HepG2 (cell line): ENCODE data around the gene MRPS31. TPM values are rescaled to one million over a fixed set of nuclear protein-coding genes. Genes with fewer than 3 reads are reported as not detected.
A peak's percentile ranks its signal among the peaks of the same experiment; 100 is the strongest.

Experiments
- AFF4 ChIP-seq: sonication (generic); formaldehyde crosslinking; IDR thresholded peaks from 2 replicates; pipeline ENCODE4 v1.4.0; 2020; ENCODE audit warnings: missing genetic modification reagents
- CTCF ChIP-seq: sonication (generic); formaldehyde crosslinking; IDR thresholded peaks from 2 replicates; pipeline ENCODE4 v1.5.0; 2020; ENCODE audit warnings: mild to moderate bottlenecking, missing genetic modification reagents, moderate library complexity
- JUND ChIP-seq: sonication (generic); formaldehyde crosslinking; IDR thresholded peaks from 2 replicates; pipeline ENCODE4 v1.8.0; 2022; ENCODE audit warnings: mild to moderate bottlenecking, missing genetic modification reagents
- MZF1 ChIP-seq: sonication (generic); formaldehyde crosslinking; IDR thresholded peaks from 2 replicates; pipeline ENCODE4 v1.8.1; 2023; ENCODE audit warnings: mild to moderate bottlenecking, missing genetic modification reagents, borderline replicate concordance
- NFIB ChIP-seq: sonication (generic); formaldehyde crosslinking; IDR thresholded peaks from 2 replicates; pipeline ENCODE4 v1.9.0; 2021; ENCODE audit warnings: missing genetic modification reagents, mild to moderate bottlenecking, borderline replicate concordance
- PREB ChIP-seq: sonication (generic); formaldehyde crosslinking; IDR thresholded peaks from 2 replicates; pipeline ENCODE4 v1.4.0; 2020; ENCODE audit warnings: missing genetic modification reagents
- SMAD3 ChIP-seq: sonication (generic); formaldehyde crosslinking; IDR thresholded peaks from 2 replicates; pipeline ENCODE4 v1.4.0; 2020; ENCODE audit warnings: missing genetic modification reagents
- SOX6 ChIP-seq, 2 experiments: fragments of 450-650 bp in 1 of 2; sonication (generic) in 1 of 2; formaldehyde crosslinking in 1 of 2; IDR thresholded peaks; 2 replicates each; pipeline versions ENCODE4 v1.4.0 to v1.6.1; 2017 to 2020; ENCODE audit warnings: antibody characterized with exemption in 1 of 2, mild to moderate bottlenecking in 1 of 2, missing genetic modification reagents in 1 of 2
- SUZ12 ChIP-seq: fragments of 150-350 bp; IDR thresholded peaks from 2 replicates; pipeline ENCODE4 v1.6.1; 2014; ENCODE audit warnings: low read depth, low read length
- XBP1 ChIP-seq: sonication (generic); formaldehyde crosslinking; IDR thresholded peaks from 2 replicates; pipeline ENCODE4 v1.5.0; 2020; ENCODE audit warnings: missing genetic modification reagents
- ZNF12 ChIP-seq: sonication (generic); formaldehyde crosslinking; IDR thresholded peaks from 2 replicates; pipeline ENCODE4 v1.5.0; 2020; ENCODE audit warnings: missing genetic modification reagents
- ZNF292 ChIP-seq: sonication (generic); formaldehyde crosslinking; IDR thresholded peaks from 2 replicates; pipeline ENCODE4 v1.8.1; 2022; ENCODE audit warnings: mild to moderate bottlenecking, low read depth, missing genetic modification reagents, borderline replicate concordance
- ZNF329 ChIP-seq: sonication (generic); formaldehyde crosslinking; IDR thresholded peaks from 2 replicates; pipeline ENCODE4 v1.9.0; 2021; ENCODE audit warnings: low read depth, mild to moderate bottlenecking, missing genetic modification reagents
- ZNF878 ChIP-seq: sonication (generic); formaldehyde crosslinking; IDR thresholded peaks from 2 replicates; pipeline ENCODE4 v1.8.1; 2023; ENCODE audit warnings: mild to moderate bottlenecking, missing genetic modification reagents, moderate library complexity
- ZSCAN12 ChIP-seq: sonication (generic); formaldehyde crosslinking; IDR thresholded peaks from 2 replicates; pipeline ENCODE4 v1.9.0; 2021; ENCODE audit warnings: mild to moderate bottlenecking, missing genetic modification reagents
- polyA plus RNA-seq, 8 experiments: library from polyadenylated mRNA; depleted of rRNA in 3 of 8; stranded (reverse) in 7 of 8; unstranded in 1 of 8; fragments of >200 nt; fragmentation: Illumina TruSeq in 4 of 8; extraction: Trizol in 4 of 8; gene quantifications; 2 replicates each; pipeline versions ENCODE4 v1.2.1 to v1.2.3, GENCODE V29; 2011 to 2016; ENCODE audit warnings: low read depth in 4 of 8, missing spikeins in 1 of 8, mixed read lengths in 1 of 8; ENCODE audit not compliant: insufficient read depth in 1 of 8
- total RNA-seq, 5 experiments: library from RNA; depleted of rRNA; stranded (reverse); fragments of >200 nt; fragmentation: Illumina TruSeq; extraction: Trizol; gene quantifications; 2 replicates each; pipeline ENCODE4 v1.2.3, GENCODE V29; 2016; ENCODE audit warnings: low read depth in 1 of 5
- TF ChIP-seq, protein P1 (sequence below): fragments of 450-650 bp; IDR thresholded peaks from 2 replicates; pipeline ENCODE4 v1.6.1; 2017; ENCODE audit warnings: mild to moderate bottlenecking
- TF ChIP-seq, protein P2 (sequence below): sonication (generic); formaldehyde crosslinking; IDR thresholded peaks from 2 replicates; pipeline ENCODE4 v1.5.1; 2020; ENCODE audit warnings: missing genetic modification reagents, mild to moderate bottlenecking, borderline replicate concordance

MRPS31 gene
- total and polyA plus RNA-seq, 2 of the 13 experiments (the other 11 are each of a cell fraction or from before 2014, with no cell fraction given), result 23.7 to 34.1 TPM

- TF ChIP-seq ZNF292 (CRISPR knock-in tag) (peak; percentile 87; the same call in 1 of the 2 replicates), SOX6 (IDR thresholded peaks at IDR 0.05) (no peak), SOX6 (CRISPR knock-in tag; IDR thresholded peaks at IDR 0.05) (peak; percentile 92), AFF4 (CRISPR knock-in tag) (0 out of 2 replicates have a peak, but pooled peaks have one; percentile 80), XBP1 (CRISPR knock-in tag) (no peak), MZF1 (CRISPR knock-in tag) (no peak), CTCF (CRISPR knock-in tag) (peak; percentile 44), ZSCAN12 (CRISPR knock-in tag) (no peak), ZNF878 (no peak), NFIB (no peak), ZNF12 (CRISPR knock-in tag) (0 out of 2 replicates have a peak, but pooled peaks have one; percentile 62), PREB (CRISPR knock-in tag) (no peak), SUZ12 (no peak), ZNF329 (peak; percentile 72), SMAD3 (CRISPR knock-in tag) (peak; percentile 89), JUND (CRISPR knock-in tag) (peak; percentile 73)
- TF ChIP-seq, protein P1, sequence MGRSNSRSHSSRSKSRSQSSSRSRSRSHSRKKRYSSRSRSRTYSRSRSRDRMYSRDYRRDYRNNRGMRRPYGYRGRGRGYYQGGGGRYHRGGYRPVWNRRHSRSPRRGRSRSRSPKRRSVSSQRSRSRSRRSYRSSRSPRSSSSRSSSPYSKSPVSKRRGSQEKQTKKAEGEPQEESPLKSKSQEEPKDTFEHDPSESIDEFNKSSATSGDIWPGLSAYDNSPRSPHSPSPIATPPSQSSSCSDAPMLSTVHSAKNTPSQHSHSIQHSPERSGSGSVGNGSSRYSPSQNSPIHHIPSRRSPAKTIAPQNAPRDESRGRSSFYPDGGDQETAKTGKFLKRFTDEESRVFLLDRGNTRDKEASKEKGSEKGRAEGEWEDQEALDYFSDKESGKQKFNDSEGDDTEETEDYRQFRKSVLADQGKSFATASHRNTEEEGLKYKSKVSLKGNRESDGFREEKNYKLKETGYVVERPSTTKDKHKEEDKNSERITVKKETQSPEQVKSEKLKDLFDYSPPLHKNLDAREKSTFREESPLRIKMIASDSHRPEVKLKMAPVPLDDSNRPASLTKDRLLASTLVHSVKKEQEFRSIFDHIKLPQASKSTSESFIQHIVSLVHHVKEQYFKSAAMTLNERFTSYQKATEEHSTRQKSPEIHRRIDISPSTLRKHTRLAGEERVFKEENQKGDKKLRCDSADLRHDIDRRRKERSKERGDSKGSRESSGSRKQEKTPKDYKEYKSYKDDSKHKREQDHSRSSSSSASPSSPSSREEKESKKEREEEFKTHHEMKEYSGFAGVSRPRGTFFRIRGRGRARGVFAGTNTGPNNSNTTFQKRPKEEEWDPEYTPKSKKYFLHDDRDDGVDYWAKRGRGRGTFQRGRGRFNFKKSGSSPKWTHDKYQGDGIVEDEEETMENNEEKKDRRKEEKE, result no peak
- TF ChIP-seq, protein P2, sequence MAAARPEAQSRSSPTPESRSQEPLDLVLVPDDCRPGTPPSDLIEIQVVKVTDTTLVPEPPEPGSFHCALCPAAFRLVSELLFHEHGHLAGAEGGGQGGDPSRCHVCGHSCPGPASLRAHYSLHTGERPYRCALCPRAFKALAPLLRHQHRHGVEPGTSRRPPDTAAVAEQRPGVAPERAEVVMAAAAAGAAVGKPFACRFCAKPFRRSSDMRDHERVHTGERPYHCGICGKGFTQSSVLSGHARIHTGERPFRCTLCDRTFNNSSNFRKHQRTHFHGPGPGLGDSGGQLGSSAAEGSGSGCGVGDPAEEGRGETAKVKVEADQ, result peak; percentile 95
These were observed at the start of gene MRPS31 (continued) for GRCh38 chr13:40770934-40771618.
